Left kidney (tissue), 8 donors: Measurements from ENCODE around the gene CHST1. TPM values are rescaled to one million over a fixed set of nuclear protein-coding genes. Genes with fewer than 3 reads are reported as not detected.

Experiments
- DNase-seq: peaks from one replicate; pipeline ENCODE4 v3.0.0-alpha.2; 2013
- long read RNA-seq, 8 donors: transcript quantifications; one replicate each; lab custom pipeline, GENCODE V29; 2026
- polyA plus RNA-seq: library from polyadenylated mRNA; unstranded; fragments of 120-200 nt; gene quantifications from one replicate; pipeline ENCODE4 v1.2.1, GENCODE V29; 2013; ENCODE audit not compliant: insufficient read length

Gene CHST1, protein sequence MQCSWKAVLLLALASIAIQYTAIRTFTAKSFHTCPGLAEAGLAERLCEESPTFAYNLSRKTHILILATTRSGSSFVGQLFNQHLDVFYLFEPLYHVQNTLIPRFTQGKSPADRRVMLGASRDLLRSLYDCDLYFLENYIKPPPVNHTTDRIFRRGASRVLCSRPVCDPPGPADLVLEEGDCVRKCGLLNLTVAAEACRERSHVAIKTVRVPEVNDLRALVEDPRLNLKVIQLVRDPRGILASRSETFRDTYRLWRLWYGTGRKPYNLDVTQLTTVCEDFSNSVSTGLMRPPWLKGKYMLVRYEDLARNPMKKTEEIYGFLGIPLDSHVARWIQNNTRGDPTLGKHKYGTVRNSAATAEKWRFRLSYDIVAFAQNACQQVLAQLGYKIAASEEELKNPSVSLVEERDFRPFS
- 11.1 TPM for polyA plus RNA-seq
- long read RNA-seq, donor 1, transcript CHST1-201 (4 exons, 2,718 nt) = major isoform, 19 of 20 reads
- long read RNA-seq, donor 1, partial matches to known transcripts = 0 of 20 reads
- long read RNA-seq, donor 1, other reads (novel, unspliced or antisense) = 0 of 20 reads
- long read RNA-seq, donor 2, transcript CHST1-201 (4 exons, 2,718 nt) = major isoform, 10 of 11 reads
- long read RNA-seq, donor 2, partial matches to known transcripts = 0 of 11 reads
- long read RNA-seq, donor 2, other reads (novel, unspliced or antisense) = 0 of 11 reads
- long read RNA-seq, donor 3, partial matches to known transcripts = 0 of 4 reads
- long read RNA-seq, donor 3, other reads (novel, unspliced or antisense) = 0 of 4 reads
- long read RNA-seq, donor 4 = 0 reads
- long read RNA-seq, donor 5, transcript CHST1-201 (4 exons, 2,718 nt) = major isoform, 5 of 6 reads
- long read RNA-seq, donor 5, partial matches to known transcripts = 0 of 6 reads
- long read RNA-seq, donor 5, other reads (novel, unspliced or antisense) = 0 of 6 reads
- long read RNA-seq, donor 6, transcript CHST1-201 (4 exons, 2,718 nt) = major isoform, 14 of 15 reads
- long read RNA-seq, donor 6, partial matches to known transcripts = 0 of 15 reads
- long read RNA-seq, donor 6, other reads (novel, unspliced or antisense) = 0 of 15 reads
- long read RNA-seq, donor 7, transcript CHST1-201 (4 exons, 2,718 nt) = major isoform, 5 of 5 reads
- long read RNA-seq, donor 7, partial matches to known transcripts = 0 of 5 reads
- long read RNA-seq, donor 7, other reads (novel, unspliced or antisense) = 0 of 5 reads
- long read RNA-seq, donor 8, transcript CHST1-201 (4 exons, 2,718 nt) = major isoform, 5 of 5 reads
- long read RNA-seq, donor 8, partial matches to known transcripts = 0 of 5 reads
- long read RNA-seq, donor 8, other reads (novel, unspliced or antisense) = 0 of 5 reads

DNA sequence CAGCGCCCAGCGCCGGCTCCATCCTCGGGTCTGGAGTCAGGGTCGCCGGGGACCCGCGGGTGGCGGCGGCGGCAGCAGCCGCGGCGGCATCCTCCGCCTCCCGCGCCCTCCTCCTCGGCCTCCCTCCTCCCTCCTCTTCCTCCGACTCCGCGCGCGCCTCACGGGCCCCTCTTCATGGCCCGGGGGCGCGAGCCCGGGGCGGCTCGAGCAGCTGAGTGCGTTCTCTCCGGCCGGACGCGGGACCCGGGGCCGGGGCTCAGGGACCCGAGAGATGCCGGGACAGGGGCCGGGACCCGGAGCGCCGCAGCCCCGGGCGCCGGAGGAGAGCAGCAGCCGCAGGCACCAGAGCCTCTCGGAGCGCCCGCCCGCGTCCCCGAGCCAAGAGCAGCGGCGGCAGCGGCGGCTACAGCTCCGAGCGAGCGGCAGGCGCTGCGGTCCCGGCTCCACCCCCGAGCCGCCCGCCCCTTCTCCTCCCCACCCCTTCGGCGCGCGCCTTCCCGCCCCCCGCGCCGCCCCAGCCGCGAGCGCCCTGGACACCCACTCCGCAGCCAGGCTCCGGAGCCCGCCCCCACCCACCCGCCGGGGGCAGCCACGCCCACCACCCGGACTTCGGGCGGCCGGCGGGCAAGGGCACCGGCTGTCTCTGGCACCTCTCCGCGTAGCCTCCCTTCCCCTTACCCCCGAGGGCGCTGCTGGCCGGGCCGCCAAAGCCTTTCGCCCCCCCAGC, at the start of gene CHST1:
Gene CHST1, minus strand, starts transcription at position 417 of the 727 bp plus-strand sequence. CDS start 14,699 bp downstream, outside the sequence.
- no peak for DNase-seq

DNA sequence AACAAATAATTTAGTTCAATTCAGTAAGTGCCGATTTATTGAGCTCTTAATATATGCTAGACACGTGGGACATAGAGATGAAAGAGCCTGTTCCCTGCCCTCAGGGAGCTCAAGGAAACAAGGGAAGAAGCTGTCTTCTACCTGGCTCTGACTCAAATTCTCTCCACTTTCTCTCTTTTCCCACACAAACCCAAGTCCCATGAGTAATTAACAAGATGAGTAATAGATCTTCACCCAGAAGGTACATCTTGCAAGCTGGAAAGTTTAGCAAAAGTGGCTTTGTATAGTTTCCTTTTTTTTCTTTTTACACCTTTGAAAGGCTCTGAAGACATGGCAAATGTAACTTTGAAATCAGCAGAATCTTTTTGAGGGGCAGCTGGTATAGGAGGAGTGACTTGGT, 48.2 kb upstream of the CHST1 start:
- DNase-seq = no peak

DNA sequence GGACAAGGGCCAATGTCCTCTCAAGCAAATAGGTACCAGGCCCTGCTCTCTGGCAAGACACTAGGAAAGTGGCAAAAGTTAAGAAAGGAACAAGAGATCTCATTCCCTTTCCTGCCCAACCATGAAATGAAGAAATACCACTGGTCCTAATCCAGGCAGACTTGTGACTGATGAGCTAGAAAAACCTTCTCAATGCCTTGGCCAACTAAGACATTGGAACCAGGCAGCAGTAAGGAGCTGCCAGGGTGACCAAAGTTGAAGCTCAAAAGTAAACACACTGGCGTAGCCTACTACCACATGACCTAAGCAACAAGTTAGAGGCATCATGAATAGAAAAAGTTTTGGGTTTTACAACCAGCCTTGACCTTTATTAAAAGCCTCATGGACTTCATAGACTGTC, 45.1 kb upstream of the CHST1 start:
- DNase-seq = no peak

DNA sequence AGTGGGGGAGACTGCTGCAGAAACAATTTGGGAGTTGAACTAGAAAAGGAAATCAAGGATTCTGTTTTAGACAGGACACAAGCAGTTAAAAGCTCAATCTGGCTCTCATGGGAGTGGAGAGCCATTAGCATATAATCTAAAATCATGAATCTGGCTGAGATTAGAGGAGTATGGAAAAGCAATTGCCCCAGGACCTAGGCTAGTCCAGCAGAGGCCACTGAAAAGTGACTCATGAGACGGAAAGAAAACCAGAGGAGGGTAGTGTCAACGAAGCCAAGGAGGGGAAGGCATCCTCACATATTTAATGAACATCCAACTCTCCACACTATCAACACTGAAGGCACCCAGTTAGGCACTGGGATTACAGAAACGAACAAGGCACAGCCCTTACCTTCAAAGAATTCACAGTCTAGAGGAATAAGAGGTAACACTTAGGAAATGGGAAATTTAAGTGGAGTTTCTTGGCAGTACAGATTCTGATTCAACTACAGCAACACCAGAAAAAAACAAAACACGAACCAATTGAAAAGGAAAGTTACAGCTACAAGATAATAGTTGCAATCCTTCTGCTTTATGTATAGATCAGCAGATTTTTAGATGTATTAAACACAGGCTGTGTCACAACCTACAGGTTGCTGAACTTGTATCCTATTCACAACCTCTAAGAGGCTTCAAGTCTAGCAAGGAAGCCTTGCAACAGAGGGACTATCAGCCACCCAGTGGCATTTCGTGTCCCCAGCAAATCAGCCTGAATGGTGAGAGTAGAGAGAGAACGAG, 43.7 kb upstream of the CHST1 start:
- DNase-seq = no peak

DNA sequence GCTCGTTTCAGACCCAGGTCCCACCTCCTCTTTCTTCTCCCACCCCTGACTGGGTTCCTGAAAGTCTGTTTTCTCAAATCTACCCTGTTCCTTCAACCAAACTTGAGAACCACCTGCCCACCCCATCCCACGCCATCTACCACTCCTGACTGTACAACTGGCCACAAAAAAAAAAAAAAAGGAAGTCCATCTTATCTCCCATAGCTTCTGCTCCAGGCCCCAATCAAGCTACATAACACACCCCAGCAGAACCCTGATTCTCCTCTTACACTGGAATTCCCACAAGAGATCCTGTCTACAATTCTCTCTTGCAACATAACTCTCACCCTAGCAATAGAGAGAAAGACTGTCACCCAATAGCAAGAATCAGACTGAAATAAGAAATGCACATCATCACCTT, 39.2 kb upstream of the CHST1 start:
- no peak for DNase-seq

DNA sequence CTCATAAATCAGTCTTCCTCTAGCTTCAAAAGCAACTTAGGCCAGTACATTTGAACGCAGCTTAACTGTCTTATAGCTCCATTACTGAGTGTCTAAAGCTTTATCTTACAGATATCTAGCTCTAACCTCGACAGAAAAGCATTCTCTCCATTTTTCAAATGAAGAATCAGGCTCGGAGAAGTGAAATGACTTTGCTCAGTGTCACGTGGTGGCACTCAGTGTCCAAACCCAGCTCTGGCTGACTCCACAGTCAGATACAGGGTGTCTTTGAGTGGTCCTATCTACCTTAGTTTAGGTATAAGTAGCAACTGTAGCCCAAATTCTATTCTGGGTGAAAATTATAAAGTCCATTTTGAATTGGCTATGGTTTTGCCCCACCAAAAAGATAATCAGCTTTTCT, 38.7 kb upstream of the CHST1 start:
- no peak for DNase-seq

DNA sequence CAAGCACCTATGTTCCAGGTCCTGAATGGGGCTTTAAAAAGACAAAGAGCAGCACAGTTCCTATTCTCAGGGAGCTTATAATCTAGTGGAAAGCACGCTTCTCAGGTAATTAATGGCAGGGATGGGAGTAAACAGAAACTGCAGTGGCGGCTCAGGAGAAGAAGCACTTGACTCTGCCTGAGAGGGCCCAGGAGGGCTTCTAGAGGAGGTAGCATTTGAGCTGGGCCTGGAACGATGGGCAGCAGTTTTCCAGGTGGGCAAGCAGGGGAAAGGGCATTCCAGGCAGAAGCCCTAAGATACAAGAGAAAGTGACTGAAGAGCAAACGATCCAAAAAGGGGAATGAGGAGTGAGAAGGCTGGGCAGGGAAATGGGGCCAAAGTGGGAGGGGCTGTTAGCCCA, 37.1 kb upstream of the CHST1 start:
- DNase-seq = no peak

GRCh38 chr11:45698777-45699497, 33.5 kb upstream of the CHST1 start:
- no peak for DNase-seq

DNA sequence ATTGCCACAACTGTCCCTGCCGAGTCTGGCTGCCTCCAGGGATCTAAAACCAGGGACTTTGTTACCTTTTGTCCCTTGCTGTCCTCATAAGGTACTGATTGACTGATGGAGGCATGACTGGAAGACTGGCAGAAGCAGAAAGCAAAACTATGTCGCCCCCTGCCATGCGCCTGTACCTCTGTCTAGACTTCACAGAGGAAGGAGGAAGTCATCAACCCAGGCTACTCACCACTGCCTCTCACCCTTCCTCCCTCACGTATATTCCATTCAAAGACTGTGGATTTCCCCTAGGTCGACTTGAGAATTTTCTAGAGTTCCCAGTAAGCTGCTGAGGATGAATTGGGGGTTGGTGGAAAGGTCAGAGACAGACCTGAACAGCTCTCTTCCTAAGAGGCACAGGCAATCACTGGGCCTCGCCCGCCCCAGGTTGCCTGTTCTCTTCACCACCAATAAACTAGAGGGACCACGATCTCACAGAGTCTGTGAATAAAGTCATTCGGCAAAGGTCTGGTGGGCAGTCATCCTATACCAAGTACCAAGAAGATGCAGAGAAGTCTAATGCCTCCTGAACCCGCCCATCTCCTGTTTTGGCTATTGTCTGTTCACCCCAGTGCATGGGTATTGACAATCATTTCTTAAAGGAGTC, 27.5 kb upstream of the CHST1 start:
- DNase-seq = no peak

GRCh38 chr11:45688472-45689033, 23.1 kb upstream of the CHST1 start:
- no peak for DNase-seq

DNA sequence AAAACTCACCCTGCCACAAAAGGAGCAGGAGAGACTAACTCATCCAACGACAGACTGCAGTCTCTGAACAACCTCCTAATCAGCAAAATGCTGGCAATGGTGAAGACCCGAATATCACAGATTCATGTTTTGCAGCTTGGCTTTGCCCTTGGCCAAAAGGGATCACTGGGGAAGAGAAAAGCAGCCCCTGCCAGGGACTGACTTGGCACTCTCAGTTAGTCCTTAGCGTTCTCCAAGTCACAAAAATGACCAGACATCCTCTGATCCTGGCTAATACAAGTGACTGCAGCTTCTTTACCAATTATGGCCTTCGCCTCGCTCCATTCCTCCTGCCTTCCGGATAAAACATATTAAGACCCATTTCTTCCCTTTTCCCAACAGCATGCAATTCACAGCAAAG, 22.4 kb upstream of the CHST1 start:
- no peak for DNase-seq

GRCh38 chr11:45685964-45686537, 20.6 kb upstream of the CHST1 start:
- no peak for DNase-seq

DNA sequence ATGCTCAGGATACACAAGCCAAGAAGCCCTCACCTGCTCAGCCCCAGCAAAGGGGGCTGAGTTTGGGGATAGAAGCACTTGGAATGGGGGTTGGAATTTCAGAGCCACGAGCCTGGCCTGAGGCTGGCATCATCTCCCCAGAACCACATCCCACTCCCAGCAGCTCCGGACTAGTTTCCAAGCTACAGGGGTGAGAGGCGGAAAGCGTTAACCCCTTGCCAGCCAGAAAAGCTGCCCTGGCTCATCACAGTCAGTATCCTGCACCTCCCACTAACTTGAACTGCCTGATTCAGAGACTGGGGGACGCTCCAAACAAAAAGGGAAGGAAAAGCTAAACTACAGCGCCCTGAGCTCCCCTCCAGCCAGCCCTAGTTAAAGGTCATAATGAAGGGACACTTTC, 19.0 kb upstream of the CHST1 start:
- DNase-seq = no peak

DNA sequence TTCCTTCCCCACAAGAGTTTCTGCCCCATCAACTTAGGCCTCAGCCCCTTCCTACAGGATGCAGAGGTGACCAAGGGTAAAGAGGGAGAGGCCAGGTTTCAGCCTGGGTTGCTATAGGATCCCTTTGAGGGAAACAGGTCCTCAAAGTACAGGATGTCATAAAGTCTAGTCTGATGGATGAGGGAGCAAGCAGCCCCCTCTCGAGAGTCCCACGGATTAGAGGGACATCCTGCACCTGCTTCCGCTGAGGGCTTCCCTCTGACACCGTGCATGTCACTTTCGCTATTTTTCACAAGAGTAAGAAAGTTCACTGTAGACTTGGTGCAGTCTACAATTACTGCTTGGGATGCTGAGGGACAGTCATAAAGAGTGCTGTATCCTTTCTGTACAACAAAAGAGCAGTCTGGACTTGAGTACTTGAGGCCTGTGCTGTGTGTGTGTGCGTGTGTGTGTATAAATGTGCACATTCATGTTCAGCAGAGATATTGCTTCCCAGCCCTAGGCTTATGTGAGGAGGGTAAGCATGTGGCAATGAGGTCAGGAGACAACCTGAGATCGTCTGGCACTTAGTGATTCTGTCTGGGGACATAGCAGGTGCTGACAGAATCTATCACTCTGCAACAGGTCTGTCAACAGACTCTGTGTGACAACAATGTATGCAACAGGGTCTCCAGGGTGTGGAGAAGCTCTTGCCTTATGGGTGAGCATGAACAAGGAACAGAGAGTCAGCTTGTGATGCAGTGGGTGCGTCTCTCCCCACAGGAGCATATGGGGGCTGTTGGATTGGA, 18.0 kb upstream of the CHST1 start:
- DNase-seq = peak; percentile 50

GRCh38 chr11:45679806-45680205, 14.4 kb upstream of the CHST1 start:
- DNase-seq = no peak

DNA sequence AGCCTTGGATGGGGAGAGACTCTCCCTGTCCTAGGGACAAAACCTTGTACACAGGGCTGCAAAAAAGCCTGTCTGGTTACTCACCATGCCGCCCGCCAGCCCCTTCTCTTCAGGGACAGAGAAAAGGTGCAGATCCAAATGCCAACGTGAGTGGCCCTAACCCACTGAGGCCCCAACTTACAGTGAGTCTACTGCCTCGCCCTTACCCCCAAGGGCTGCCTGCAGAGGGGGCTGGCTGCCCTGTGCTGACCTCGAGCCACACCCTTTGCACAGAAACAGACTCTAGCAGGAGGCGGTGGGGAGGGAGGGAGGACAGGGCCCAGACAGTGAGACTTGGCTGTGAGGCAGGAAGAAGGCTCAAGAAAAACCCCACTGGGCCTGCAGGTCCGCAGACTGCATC, 13.6 kb upstream of the CHST1 start:
- no peak for DNase-seq

- DNase-seq = no peak
Observed at GRCh38 chr11:45677770-45678512, 12.5 kb upstream of the CHST1 start.
